Stimulated activated CD4-positive, alpha-beta T cell treated with anti-CD3 and anti-CD28 coated beads, Interleukin-1b, Interleukin-23, amount 100 ng/mL, for 48 hours (primary cell): ENCODE data around the gene KCNA4.
"Not testable (repeated sequence)": the region's sequence is repeated elsewhere in the genome, so short reads cannot be mapped to it uniquely, and the experiment has no call there.

Experiments used
- DNase-seq: peaks from one replicate; pipeline ENCODE4 v3.0.0-alpha.2; 2020

KCNA4 gene

GRCh38 chr11:29996016-29996415 lies 20.8 kb downstream of the KCNA4 start:
- DNase-seq, result no peak

- no peak for DNase-seq
Measured at GRCh38 chr11:29989174-29989970, 27.5 kb downstream of the KCNA4 start.

DNA sequence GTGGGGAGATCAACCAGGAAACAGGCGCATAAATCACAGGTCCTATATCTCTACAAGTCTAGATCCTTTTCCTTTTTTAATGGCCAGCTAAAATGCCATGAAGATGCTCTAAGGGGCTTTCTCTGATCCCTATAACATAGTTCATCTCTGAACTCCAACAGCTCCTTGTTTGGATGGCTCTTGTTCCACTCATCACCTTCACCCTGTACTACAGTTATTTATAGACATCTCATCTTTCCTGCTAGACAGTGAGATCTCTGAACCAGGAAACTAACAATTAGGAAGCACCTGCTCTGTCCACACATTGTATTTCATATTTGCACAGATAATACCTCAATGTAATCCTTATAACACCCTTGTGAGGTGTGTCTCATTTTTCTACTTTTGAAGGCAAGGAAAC lies 31.6 kb downstream of the KCNA4 start:
- no peak for DNase-seq

DNA sequence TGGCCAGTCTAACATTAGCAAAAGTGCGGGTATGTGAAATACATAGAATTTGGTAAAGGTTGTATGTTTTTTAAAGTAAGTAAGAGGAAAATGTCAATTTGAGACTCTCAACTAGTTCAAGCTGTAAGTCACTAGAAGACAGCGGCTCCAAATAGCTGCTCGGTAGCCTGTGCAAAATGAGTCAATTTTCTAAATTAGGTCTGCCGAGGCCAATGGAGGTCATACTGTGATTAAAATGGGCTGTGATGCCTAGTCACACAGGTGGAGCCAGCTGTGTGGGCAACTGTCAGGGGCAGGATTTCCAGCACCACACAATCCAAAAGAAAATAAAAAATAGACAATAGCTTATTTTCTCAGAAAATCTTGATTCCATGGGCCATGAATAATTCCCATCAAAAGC lies 32.3 kb downstream of the KCNA4 start:
- no peak for DNase-seq

DNA sequence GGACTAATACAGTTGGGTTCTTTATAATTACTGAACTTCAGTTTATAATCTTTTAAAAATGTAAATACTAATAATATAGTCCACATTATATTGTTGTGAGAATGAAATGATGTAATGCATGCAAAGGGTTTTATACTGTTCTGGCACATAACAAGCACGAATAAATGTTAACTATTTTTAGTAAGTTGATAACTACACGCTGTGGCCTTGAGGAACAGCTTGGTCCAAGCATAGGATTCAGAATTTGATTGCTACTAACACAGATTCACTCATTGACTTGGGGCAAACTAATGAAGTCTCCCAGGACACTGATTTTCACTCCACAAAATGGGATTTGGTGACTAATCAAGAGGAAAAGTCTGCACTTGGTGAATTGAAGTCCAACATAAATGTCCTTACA lies 38.3 kb downstream of the KCNA4 start:
- DNase-seq, result no peak

DNA sequence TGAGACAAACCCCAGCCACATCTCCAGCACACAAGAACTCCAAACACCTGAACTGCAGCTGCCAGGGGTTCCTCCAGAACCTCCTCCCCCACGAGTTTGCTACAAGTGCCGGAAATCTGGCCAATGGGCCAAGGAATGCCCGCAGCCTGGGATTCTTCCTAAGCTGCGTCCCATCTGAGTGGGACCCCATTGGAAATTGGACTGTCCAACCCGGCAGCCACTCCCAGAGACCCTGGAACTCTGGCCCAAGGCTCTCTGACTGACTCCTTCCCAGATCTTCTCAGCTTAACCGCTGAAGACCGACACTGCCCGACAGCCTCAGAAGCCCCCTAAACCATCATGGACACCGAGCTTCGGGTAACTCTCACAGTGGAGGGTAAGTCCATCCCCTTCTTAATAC lies 41.2 kb downstream of the KCNA4 start:
- not testable (repeated sequence) for DNase-seq

GRCh38 chr11:29963796-29964195 lies 53.0 kb downstream of the KCNA4 start:
- DNase-seq, result no peak

- no peak for DNase-seq
Measured at GRCh38 chr11:29963036-29963435, 53.8 kb downstream of the KCNA4 start.

DNA sequence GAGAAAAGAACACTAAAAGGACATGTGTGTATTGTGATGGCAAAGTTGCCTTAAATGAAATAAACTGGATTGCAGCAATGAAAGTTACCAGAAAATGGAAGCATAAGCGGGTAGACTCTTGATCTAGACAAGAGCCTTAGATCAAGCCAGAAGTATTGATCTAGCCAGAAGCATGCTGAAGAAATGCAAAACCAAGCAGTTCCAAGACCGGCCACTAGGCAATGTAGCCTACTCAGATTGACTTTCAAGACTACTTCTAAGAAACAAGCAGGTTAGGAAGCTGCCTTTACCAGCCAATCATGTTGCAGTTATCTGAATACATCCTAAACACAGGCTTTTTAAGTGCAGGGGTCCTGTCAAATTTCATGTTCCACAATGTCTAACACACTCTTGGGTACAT lies 54.6 kb downstream of the KCNA4 start:
- no peak for DNase-seq
